Prostate gland (tissue), 2 donors: Measurements from ENCODE around the gene IRF6.

Experiments
- POLR2A ChIP-seq: fragments of 450-650 bp; IDR thresholded peaks from one replicate; pipeline ENCODE4 v1.6.1; 2016; ENCODE audit warnings: antibody characterized with exemption, mild to moderate bottlenecking
- TF ChIP-seq, protein P1 (sequence below), 4 experiments: fragments of 200-600 bp in 2 of 4; fragments of 450-650 bp in 2 of 4; sonication (generic) in 2 of 4; IDR thresholded peaks; 1 replicate in 3 of 4; 2 replicates in 1 of 4; pipeline ENCODE4 v1.5.1; 2016 to 2019; ENCODE audit warnings: antibody characterized with exemption in 4 of 4, mild to moderate bottlenecking in 2 of 4, moderate library complexity in 2 of 4

DNA sequence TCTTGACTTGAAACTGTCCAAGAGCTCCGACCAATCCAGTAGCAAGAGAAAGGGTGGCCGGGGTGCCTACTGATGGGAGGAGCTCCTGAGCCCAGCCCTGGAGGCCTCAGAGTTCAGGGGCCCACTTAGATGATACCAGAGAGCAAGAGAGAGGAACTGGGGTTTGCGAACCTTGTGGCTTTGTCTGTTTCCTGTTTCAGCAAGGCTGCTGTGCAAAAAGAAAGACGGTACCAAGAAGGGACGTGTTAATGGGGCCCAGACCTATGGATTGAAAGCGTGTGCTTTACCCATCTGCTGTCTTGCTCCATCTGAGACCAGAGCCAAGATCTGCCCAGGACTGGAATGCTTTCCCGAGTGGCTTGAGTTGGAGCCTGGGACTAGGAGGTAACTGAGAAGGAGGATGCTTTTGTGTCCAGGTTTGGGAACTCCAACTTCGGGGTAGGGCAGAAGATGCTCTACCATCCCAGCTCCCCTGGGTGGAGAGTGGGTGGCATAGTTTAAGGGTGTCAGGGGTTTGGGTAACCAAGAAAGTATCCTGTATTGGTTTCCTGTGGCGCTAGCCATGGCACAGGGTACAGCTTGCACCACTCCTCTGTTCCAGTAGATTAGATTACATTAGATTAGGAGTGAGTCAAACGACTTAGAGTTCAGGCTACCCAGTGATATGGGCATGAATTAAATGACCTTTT is 49.9 kb downstream of the IRF6 start, which contains the start of gene TRAF3IP3:
- no peak for TF ChIP-seq POLR2A
- TF ChIP-seq, protein P1, sequence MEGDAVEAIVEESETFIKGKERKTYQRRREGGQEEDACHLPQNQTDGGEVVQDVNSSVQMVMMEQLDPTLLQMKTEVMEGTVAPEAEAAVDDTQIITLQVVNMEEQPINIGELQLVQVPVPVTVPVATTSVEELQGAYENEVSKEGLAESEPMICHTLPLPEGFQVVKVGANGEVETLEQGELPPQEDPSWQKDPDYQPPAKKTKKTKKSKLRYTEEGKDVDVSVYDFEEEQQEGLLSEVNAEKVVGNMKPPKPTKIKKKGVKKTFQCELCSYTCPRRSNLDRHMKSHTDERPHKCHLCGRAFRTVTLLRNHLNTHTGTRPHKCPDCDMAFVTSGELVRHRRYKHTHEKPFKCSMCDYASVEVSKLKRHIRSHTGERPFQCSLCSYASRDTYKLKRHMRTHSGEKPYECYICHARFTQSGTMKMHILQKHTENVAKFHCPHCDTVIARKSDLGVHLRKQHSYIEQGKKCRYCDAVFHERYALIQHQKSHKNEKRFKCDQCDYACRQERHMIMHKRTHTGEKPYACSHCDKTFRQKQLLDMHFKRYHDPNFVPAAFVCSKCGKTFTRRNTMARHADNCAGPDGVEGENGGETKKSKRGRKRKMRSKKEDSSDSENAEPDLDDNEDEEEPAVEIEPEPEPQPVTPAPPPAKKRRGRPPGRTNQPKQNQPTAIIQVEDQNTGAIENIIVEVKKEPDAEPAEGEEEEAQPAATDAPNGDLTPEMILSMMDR (IDR thresholded peaks at IDR 0.05) = no peak
